ENCODE results near the gene ZNF443.
"Not testable (repeated sequence)": the region's sequence is repeated elsewhere in the genome, so short reads cannot be mapped to it uniquely, and the experiment has no call there.

ZNF443 gene

DNA sequence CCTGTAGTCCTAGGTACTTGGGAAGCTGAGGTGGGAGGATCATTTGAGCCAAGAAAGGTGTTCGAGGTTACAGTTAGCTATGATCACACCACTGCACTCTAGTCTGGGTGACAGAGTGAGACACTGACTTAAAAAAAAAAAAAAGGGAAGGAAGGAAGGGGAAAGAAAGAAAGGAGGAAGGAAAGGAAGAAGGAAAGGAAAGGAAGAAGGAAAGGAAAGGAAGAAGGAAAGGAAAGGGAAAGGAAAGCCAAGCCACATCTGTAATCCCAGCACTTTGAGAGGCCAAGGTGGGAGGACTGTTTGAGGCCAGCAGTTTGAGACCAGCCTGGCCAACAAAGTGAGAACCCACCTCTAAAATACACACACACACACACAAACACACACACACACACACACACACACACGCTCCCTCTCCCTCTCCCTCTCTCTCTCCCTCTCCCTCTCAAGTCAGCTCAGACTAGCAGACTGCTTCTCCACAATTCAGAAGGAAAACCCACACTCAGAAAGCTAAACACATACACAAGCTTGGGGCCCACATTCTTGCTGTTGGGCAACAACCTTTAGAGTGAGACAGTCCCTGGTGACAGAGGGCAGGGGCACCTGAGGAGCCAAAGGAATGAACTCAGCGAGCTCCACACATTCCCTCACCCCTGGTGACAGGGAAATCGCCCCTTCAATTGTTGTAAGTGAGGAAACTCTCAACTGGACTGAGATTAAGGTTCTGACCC is 41.1 kb upstream of the ZNF443 start:
- no peak for DNase-seq (ENCODE audit: low spot score)
- TF ChIP-seq, protein P1, sequence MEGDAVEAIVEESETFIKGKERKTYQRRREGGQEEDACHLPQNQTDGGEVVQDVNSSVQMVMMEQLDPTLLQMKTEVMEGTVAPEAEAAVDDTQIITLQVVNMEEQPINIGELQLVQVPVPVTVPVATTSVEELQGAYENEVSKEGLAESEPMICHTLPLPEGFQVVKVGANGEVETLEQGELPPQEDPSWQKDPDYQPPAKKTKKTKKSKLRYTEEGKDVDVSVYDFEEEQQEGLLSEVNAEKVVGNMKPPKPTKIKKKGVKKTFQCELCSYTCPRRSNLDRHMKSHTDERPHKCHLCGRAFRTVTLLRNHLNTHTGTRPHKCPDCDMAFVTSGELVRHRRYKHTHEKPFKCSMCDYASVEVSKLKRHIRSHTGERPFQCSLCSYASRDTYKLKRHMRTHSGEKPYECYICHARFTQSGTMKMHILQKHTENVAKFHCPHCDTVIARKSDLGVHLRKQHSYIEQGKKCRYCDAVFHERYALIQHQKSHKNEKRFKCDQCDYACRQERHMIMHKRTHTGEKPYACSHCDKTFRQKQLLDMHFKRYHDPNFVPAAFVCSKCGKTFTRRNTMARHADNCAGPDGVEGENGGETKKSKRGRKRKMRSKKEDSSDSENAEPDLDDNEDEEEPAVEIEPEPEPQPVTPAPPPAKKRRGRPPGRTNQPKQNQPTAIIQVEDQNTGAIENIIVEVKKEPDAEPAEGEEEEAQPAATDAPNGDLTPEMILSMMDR (IDR thresholded peaks at IDR 0.05; ENCODE audit: extremely low read depth, missing control alignments): no peak

DNA sequence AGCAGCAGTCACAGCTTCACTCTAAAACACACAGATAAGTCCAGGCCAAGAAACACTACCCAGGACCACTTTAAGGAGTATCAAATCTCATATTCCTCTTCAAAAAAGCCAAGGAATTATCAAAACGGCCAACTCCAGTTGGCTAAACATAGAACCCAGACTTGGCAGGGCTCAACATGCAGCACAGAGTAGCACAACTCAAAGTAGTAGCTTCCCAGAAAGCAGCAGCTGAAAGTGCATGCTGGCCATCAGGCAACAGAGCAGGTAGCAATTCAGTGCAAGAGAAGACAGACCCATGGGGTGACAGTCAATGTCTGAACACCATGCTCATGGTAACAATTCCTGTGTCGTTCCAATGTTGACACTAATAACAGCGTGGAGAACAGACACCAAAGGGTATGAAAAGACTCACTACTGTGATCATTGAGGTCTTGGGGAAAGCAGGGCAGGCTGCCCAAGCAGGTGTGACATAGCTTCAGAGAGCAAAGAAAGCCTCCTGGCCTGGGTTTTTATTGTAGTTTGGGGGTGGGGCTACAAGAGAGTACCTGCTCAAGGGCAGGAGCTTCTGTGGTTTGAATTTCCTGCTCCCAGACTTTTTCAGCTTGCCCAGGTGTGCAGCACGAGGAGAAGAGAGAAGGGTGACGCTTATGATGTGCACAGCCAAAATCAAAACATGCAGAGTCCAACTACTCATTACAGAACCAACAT is 37.6 kb upstream of the ZNF443 start:
- no peak for DNase-seq (ENCODE audit: low spot score)
- TF ChIP-seq, protein P1 (IDR thresholded peaks at IDR 0.05; ENCODE audit: extremely low read depth, missing control alignments): no peak

DNA sequence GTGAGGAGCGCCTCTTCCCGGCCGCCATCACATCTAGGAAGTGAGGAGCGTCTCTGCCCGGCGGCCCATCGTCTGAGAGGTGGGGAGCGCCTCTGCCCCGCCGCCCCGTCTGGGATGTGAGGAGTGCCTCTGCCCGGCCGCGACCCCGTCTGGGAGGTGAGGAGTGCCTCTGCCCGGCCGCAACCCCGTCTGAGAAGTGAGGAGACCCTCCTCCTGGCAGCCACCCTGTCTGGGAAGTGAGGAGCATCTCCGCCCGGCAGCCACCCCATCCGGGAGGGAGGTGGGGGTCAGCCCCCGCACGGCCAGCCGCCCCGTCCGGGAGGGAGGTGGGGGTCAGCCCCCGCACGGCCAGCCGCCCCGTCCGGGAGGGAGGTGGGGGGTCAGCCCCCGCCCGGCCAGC is 26.8 kb upstream of the ZNF443 start:
- DNase-seq (ENCODE audit: low spot score): not testable (repeated sequence)

DNA sequence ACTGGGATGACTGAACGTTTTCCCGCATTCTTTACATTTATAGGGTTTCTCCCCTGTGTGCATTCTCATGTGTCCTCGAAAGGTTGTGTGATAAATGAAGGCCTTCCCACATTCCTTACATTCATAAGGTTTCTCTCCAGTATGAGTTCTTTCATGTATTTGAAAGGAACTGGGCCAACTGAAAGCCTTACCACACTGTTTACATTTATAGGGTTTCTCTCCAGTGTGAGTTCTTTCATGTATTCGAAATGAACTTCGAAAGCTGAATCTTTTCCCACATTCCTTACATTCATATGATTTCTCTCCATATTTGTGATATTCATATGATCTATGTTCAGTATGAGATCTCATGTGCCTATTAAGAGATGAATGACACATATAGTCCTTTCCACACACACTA is 24.4 kb upstream of the ZNF443 start:
- TF ChIP-seq, protein P1 (IDR thresholded peaks at IDR 0.05; ENCODE audit: extremely low read depth, missing control alignments): no peak
- DNase-seq (ENCODE audit: low spot score): no peak

DNA sequence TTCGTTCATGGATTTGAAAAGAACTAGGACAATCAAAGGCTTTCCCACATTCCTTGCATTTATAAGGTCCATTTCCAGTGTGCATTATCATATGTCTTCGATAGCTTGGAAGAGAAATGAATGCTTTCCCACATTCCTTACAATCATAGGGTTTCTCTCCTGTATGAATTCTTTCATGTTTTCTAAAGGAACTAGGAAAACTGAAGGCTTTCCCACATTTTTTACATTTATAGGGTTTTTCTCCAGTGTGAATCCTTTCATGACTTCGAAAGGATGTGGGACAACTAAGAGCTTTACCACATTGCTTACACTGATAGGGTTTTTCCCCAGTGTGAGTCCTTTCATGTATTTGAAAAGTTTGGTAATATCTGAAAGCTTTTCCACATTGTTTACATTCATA is 23.9 kb upstream of the ZNF443 start:
- TF ChIP-seq, protein P1 (IDR thresholded peaks at IDR 0.05; ENCODE audit: extremely low read depth, missing control alignments): no peak
- no peak for DNase-seq (ENCODE audit: low spot score)

DNA sequence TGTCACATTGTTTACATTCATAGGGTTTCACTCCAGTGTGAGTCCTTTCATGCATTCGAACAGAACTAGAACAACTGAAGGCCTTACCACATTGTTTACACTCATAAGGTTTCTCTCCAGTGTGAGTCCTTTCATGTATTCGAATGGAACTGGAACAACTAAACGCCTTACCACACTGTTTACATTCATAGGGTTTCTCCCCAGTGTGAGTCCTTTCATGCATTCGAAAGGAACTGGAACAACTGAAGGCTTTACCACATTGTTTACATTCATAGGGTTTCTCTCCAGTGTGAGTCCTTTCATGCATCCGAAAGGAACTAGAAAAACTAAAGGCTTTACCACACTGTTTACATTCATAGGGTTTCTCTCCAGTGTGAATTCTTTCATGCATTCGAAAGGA is 23.3 kb upstream of the ZNF443 start:
- DNase-seq (ENCODE audit: low spot score): not testable (repeated sequence)

DNA sequence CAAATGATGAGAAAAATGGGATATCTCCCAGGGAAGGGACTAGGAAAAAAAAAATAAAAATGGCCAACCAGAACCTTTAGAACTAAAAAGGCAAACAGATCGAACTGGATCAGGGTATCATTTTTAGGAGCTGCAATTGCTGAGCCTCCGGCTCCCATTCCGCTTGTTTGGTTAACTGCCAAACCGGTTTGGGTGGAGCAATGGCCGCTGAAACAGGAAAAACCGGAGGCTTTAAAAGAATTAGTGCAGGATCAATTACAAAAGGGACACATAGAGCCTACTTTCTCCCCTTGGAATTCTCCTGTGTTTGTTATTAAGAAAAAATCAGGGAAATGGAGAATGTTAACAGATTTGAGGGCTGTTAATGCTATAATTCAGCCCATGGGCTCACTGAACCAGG is 12.7 kb upstream of the ZNF443 start:
- DNase-seq (ENCODE audit: low spot score): no peak
- TF ChIP-seq, protein P1 (IDR thresholded peaks at IDR 0.05; ENCODE audit: extremely low read depth, missing control alignments): no peak

DNA sequence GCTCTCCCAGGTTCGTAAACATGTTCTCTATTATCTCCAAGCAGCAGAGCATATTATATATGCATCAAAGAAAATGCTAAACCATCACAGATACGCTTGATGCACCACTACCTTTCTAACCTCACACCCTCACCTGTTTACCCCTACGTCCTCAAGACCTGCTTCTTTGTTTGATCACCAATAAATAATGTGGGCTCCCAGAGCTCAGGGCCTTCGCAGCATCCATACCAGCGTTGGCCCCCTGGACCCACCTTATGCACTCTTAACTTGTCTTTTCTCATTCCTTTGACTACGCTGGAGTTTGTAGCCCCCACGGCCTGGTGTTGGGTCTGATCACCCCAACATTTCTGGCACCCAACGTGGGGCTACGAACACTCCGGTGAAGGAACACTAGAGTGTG is 10.0 kb upstream of the ZNF443 start:
- TF ChIP-seq, protein P1 (IDR thresholded peaks at IDR 0.05; ENCODE audit: extremely low read depth, missing control alignments): no peak
- DNase-seq (ENCODE audit: low spot score): no peak
